GM23338 (cell line): ENCODE results near the gene TSPAN4.

Experiments
- CREB1 ChIP-seq: fragments of 250-450 bp; sonication (Bioruptor Pico); IDR thresholded peaks from 2 replicates; pipeline ENCODE4 v1.5.0; 2020; ENCODE audit warnings: low read depth, mild to moderate bottlenecking, moderate library complexity
- CTCF ChIP-seq, 2 experiments: fragments of 200-600 bp in 1 of 2; sonication (generic) in 1 of 2; conservative IDR thresholded peaks; 2 replicates each; pipeline versions ENCODE4 v1.5.1 to v1.6.1; 2016 to 2017; ENCODE audit warnings: antibody characterized with exemption in 2 of 2, low read depth in 2 of 2, mild to moderate bottlenecking in 2 of 2, moderate library complexity in 1 of 2
- EZH2 ChIP-seq: fragments of 200-600 bp; sonication (generic); IDR thresholded peaks from one replicate; pipeline ENCODE4 v1.8.0; 2017; ENCODE audit warnings: antibody characterized with exemption, mild to moderate bottlenecking, low read depth; ENCODE audit not compliant: unreplicated experiment
- EZH2phosphoT487 ChIP-seq: fragments of 200-600 bp; sonication (generic); IDR thresholded peaks from one replicate; pipeline ENCODE4 v1.8.1; 2018; ENCODE audit warnings: antibody characterized with exemption; ENCODE audit not compliant: unreplicated experiment
- JUNB ChIP-seq: IDR thresholded peaks from one replicate; pipeline ENCODE4 v1.6.1; 2016; ENCODE audit warnings: antibody characterized with exemption; ENCODE audit not compliant: unreplicated experiment
- NANOG ChIP-seq: IDR thresholded peaks from 2 replicates; pipeline ENCODE4 v1.6.1; 2016; ENCODE audit warnings: antibody characterized with exemption, borderline replicate concordance
- POLR2AphosphoS5 ChIP-seq: IDR thresholded peaks from 2 replicates; pipeline ENCODE4 v1.6.1; 2016; ENCODE audit warnings: antibody characterized with exemption, low read depth
- STAT1 ChIP-seq: IDR thresholded peaks from one replicate; pipeline ENCODE4 v1.6.1; 2016; ENCODE audit warnings: antibody characterized with exemption; ENCODE audit not compliant: unreplicated experiment
- ZNF114 ChIP-seq: fragments of 250-450 bp; sonication (Bioruptor Pico); IDR thresholded peaks from 2 replicates; pipeline ENCODE4 v1.5.0; 2020; ENCODE audit warnings: mild to moderate bottlenecking, moderate library complexity
- ZNF331 ChIP-seq: fragments of 250-450 bp; sonication (Bioruptor Pico); IDR thresholded peaks from 2 replicates; pipeline ENCODE4 v1.5.0; 2020; ENCODE audit warnings: low read depth, mild to moderate bottlenecking, moderate library complexity
- TF ChIP-seq, protein P1 (sequence below): IDR thresholded peaks from 2 replicates; pipeline ENCODE4 v1.6.1; 2016; ENCODE audit warnings: antibody characterized with exemption
- TF ChIP-seq, protein P2 (sequence below): IDR thresholded peaks from one replicate; pipeline ENCODE4 v1.6.1; 2018; ENCODE audit warnings: antibody characterized with exemption; ENCODE audit not compliant: unreplicated experiment
- TF ChIP-seq, protein P3 (sequence below): fragments of 250-450 bp; sonication (Bioruptor Pico); IDR thresholded peaks from 2 replicates; pipeline ENCODE4 v1.5.0; 2020; ENCODE audit warnings: mild to moderate bottlenecking, moderate library complexity

- TF ChIP-seq CTCF (conservative IDR thresholded peaks at IDR 0.05; ENCODE audit: low read depth in 2 of 2) (no peak), POLR2AphosphoS5 (no peak), CREB1 (no peak), EZH2phosphoT487 (no peak), EZH2 (no peak), STAT1 (no peak), JUNB (no peak), ZNF331 (CRISPR knock-in tag) (no peak), NANOG (no peak), ZNF114 (CRISPR knock-in tag) (no peak)
- TF ChIP-seq, protein P1, sequence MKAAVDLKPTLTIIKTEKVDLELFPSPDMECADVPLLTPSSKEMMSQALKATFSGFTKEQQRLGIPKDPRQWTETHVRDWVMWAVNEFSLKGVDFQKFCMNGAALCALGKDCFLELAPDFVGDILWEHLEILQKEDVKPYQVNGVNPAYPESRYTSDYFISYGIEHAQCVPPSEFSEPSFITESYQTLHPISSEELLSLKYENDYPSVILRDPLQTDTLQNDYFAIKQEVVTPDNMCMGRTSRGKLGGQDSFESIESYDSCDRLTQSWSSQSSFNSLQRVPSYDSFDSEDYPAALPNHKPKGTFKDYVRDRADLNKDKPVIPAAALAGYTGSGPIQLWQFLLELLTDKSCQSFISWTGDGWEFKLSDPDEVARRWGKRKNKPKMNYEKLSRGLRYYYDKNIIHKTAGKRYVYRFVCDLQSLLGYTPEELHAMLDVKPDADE: no peak
- TF ChIP-seq, protein P2, sequence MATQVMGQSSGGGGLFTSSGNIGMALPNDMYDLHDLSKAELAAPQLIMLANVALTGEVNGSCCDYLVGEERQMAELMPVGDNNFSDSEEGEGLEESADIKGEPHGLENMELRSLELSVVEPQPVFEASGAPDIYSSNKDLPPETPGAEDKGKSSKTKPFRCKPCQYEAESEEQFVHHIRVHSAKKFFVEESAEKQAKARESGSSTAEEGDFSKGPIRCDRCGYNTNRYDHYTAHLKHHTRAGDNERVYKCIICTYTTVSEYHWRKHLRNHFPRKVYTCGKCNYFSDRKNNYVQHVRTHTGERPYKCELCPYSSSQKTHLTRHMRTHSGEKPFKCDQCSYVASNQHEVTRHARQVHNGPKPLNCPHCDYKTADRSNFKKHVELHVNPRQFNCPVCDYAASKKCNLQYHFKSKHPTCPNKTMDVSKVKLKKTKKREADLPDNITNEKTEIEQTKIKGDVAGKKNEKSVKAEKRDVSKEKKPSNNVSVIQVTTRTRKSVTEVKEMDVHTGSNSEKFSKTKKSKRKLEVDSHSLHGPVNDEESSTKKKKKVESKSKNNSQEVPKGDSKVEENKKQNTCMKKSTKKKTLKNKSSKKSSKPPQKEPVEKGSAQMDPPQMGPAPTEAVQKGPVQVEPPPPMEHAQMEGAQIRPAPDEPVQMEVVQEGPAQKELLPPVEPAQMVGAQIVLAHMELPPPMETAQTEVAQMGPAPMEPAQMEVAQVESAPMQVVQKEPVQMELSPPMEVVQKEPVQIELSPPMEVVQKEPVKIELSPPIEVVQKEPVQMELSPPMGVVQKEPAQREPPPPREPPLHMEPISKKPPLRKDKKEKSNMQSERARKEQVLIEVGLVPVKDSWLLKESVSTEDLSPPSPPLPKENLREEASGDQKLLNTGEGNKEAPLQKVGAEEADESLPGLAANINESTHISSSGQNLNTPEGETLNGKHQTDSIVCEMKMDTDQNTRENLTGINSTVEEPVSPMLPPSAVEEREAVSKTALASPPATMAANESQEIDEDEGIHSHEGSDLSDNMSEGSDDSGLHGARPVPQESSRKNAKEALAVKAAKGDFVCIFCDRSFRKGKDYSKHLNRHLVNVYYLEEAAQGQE: no peak
- TF ChIP-seq, protein P3, sequence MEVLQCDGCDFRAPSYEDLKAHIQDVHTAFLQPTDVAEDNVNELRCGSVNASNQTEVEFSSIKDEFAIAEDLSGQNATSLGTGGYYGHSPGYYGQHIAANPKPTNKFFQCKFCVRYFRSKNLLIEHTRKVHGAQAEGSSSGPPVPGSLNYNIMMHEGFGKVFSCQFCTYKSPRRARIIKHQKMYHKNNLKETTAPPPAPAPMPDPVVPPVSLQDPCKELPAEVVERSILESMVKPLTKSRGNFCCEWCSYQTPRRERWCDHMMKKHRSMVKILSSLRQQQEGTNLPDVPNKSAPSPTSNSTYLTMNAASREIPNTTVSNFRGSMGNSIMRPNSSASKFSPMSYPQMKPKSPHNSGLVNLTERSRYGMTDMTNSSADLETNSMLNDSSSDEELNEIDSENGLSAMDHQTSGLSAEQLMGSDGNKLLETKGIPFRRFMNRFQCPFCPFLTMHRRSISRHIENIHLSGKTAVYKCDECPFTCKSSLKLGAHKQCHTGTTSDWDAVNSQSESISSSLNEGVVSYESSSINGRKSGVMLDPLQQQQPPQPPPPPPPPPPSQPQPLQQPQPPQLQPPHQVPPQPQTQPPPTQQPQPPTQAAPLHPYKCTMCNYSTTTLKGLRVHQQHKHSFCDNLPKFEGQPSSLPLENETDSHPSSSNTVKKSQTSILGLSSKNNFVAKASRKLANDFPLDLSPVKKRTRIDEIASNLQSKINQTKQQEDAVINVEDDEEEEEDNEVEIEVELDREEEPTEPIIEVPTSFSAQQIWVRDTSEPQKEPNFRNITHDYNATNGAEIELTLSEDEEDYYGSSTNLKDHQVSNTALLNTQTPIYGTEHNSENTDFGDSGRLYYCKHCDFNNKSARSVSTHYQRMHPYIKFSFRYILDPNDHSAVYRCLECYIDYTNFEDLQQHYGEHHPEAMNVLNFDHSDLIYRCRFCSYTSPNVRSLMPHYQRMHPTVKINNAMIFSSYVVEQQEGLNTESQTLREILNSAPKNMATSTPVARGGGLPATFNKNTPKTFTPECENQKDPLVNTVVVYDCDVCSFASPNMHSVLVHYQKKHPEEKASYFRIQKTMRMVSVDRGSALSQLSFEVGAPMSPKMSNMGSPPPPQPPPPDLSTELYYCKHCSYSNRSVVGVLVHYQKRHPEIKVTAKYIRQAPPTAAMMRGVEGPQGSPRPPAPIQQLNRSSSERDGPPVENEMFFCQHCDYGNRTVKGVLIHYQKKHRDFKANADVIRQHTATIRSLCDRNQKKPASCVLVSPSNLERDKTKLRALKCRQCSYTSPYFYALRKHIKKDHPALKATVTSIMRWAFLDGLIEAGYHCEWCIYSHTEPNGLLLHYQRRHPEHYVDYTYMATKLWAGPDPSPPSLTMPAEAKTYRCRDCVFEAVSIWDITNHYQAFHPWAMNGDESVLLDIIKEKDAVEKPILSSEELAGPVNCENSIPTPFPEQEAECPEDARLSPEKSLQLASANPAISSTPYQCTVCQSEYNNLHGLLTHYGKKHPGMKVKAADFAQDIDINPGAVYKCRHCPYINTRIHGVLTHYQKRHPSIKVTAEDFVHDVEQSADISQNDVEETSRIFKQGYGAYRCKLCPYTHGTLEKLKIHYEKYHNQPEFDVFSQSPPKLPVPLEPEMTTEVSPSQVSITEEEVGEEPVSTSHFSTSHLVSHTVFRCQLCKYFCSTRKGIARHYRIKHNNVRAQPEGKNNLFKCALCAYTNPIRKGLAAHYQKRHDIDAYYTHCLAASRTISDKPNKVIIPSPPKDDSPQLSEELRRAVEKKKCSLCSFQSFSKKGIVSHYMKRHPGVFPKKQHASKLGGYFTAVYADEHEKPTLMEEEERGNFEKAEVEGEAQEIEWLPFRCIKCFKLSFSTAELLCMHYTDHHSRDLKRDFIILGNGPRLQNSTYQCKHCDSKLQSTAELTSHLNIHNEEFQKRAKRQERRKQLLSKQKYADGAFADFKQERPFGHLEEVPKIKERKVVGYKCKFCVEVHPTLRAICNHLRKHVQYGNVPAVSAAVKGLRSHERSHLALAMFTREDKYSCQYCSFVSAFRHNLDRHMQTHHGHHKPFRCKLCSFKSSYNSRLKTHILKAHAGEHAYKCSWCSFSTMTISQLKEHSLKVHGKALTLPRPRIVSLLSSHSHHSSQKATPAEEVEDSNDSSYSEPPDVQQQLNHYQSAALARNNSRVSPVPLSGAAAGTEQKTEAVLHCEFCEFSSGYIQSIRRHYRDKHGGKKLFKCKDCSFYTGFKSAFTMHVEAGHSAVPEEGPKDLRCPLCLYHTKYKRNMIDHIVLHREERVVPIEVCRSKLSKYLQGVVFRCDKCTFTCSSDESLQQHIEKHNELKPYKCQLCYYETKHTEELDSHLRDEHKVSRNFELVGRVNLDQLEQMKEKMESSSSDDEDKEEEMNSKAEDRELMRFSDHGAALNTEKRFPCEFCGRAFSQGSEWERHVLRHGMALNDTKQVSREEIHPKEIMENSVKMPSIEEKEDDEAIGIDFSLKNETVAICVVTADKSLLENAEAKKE (CRISPR knock-in tag): no peak
Measured at GRCh38 chr11:800473-800872, 42.2 kb upstream of the TSPAN4 start.
